ENCODE data around the gene SLC19A1. TPM values are rescaled to one million over a fixed set of nuclear protein-coding genes. Genes with fewer than 3 reads are reported as not detected.

Gene SLC19A1
- total RNA-seq: 4.2 and 13.0 TPM in 2 replicates

DNA sequence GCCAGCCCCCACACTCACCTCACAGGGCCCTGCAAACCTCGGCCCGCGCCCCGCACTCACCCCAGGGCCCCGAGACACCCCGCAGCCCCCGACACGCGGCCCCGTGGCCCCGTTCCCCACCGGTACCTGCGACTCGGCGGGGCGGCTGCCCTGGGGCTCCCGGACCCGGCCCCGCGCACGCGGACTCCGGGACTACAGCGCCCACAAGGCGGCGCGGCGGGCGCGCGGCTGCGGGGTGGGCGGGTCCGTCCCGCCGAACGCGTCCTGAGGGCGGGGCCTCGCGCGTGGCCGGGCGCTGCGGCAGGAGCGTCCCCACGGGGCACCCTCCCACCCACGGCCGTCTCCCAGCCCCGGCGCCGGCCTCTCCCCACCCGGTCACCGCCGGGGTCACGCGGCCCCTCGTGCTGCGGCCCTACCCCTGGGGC lies at the start of gene SLC19A1:
TSS of gene SLC19A1 (minus strand) at position 199 of the 425 bp plus-strand sequence. CDS start 4,481 bp downstream, outside the sequence.

Other genes with a start within 250 kb of the SLC19A1 start
- gene COL18A1, start 137.3 kb downstream of the SLC19A1 start, total RNA-seq: 205 and 222 TPM in 2 replicates
- 8.5 and 22.7 TPM in 2 replicates for gene PCBP3, start 101.3 kb upstream of the SLC19A1 start, total RNA-seq

Data from cardiac atrium fibroblast (primary cell).